Measurements from ENCODE around the gene MRPS5.

MRPS5 gene

GRCh38 chr2:95060446-95061118 is 61.0 kb downstream of the MRPS5 start:
- no peak for DNase-seq (ENCODE audit: low read depth)

GRCh38 chr2:95059656-95060370 is 61.8 kb downstream of the MRPS5 start:
- DNase-seq (ENCODE audit: low read depth), result no peak

- no peak for DNase-seq (ENCODE audit: low read depth)
Observed at GRCh38 chr2:95058989-95059641, 62.5 kb downstream of the MRPS5 start.

DNA sequence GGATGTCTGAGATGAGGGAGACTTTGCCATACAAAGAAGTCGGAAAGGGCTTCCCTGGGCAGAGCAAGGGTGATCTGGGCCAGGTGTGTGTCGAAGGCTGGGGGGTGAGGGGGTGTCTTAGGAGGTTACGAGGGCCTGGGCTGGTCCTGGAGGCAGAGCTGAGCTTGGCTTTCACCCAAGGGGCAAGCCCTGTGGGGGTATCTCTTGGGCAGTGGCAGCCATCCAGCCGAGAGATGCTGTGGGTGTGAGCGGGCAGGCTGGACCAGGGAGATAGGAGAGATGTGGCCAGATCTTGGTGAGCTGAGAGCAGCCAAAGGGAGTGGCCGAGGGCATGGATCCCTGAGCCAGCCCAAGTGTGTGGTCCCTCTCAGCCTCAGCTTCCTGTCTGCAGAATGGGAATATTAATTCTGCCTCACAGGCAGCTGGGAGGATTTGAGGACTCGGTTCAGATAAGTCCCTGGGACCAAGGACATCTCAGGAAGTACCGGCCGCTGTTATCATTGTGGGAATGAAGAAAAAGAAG is 63.1 kb downstream of the MRPS5 start:
- no peak for DNase-seq (ENCODE audit: low read depth)

- no peak for DNase-seq (ENCODE audit: low read depth)
Observed at GRCh38 chr2:95057535-95058370, 63.9 kb downstream of the MRPS5 start.

DNA sequence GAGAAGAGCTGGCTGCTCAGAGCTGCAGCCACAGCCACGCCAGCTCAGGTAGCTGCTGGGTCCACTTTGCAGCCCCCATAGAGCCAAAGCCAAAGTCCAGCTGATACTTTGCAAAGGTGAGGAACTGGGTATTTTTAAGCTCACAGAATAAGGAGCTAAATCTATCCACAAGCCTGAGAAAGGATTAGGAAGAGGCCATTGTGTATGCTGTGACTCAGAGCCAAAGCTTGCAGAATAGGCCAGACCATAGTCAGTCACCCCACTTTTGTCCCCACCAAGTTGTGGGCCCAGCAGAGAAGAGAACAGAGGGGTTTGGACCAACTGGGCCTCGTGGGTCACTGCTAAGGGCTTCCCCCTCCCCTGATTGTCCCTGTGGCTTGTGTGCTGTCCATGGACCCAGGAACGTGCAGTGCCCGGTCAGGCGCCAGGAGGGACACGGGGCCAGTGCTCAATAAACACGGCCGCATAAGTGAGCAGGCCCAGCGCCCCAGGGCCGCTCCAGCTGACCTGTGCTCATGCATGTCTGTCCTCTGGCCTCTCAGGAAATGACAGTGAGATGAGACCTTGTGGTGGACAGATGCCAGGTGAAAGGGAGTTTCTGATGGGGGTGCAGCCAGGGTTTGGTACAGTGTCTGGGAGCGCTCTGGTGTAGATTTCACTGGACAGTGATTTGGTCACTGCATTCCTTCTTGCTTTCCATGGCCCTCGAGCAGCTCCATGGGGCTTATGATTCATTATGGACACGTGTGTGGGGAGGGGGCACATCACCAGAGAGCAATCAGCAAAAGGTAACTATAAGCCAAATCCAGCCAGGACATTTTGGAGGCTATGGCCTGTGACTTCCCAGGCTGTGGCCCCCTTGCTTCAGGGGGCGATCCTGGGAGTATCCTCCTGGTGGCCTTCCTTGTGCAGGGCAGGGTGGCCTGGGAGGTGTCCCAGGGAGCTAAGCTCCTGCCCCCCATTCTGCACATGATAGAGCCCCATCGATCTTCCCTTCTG is 64.8 kb downstream of the MRPS5 start:
- DNase-seq (ENCODE audit: low read depth), result no peak

DNA sequence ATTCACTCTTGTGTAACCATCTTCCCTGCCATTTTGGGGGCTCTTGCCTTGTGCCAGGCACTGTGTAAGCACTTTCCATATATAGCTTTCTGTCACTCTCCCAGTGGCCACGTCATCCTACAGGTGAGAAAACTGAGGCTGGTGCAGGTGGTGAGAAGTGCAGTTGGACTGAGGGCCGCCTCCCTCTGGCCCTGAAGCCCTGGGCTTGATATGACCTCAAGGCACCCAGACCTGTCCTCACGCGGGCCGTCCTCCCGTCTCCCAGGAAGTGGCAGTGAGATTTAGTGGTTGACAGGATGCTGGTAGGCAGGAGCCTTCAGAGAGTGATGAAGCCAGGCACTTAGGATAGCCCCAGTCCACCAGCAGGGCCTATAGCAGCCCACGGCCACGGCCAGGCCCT is 65.6 kb downstream of the MRPS5 start:
- DNase-seq (ENCODE audit: low read depth), result no peak

DNA sequence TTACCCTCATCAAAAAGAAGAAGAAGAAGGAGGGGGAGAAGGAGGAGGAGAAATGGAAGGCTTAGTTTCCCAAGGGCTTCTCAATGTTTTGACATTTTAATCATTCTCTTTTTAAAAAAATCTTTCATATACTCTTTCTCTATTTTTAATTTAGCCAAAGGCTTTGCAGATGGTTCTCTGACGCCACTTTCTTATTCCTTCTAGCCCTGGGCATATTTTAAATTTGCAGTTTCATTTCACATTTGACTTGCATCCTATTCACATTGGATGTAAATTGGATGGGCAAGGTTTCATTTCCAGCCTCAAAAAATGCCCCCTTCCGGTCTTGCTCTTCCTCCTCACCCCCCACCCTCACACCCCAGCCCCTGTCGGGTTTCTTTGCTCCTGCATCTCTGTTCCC is 66.3 kb downstream of the MRPS5 start:
- DNase-seq (ENCODE audit: low read depth), result no peak

GRCh38 chr2:95054016-95054415 is 67.6 kb downstream of the MRPS5 start:
- no peak for DNase-seq (ENCODE audit: low read depth)

DNA sequence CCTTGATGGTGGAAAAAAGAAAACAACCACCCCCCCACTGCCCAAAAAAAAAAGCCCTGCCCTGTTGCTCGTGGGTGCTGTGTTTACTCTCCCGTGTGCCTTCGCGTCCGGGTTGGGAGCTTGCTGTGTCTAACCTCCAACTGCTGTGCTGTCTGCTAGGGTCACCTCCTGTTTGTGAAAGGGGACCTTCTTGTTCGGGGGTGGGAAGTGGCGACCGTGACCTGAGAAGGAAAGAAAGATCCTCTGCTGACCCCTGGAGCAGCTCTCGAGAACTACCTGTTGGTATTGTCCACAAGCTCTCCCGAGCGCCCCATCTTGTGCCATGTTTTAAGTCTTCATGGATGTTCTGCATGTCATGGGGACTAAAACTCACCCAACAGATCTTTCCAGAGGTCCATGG is 68.1 kb downstream of the MRPS5 start:
- DNase-seq (ENCODE audit: low read depth), result no peak

DNA sequence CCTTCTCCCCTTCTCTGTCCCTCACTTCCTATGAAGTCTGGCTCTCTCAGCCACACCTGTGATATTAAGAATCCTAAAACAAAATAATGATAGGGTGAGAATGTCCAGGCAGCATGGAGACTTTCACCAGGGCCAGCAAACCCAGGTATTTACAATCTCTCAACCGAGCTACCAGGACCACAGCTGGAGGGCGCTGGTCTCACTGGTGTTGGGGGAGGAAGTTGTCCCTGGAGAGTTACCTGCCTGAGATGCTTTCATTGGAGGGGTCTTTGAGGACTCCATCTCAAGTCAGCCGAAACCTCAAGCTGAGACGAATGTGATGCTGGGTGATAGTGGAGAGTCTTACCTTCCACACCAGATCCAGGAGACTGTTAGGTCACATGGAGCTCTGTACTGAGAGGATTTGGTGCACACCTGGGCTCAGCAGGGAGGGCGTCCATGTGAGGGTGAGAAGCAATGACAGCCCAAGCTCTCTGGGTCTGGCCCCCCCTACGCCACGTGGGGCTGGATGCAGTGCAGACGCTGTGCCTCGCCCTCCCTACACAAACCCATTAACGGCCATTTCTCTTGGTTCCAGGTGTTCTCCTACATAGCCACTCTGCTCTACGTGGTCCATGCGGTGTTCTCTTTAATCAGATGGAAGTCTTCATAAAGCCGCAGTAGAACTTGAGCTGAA is 68.7 kb downstream of the MRPS5 start:
- DNase-seq (ENCODE audit: low read depth), result no peak

DNA sequence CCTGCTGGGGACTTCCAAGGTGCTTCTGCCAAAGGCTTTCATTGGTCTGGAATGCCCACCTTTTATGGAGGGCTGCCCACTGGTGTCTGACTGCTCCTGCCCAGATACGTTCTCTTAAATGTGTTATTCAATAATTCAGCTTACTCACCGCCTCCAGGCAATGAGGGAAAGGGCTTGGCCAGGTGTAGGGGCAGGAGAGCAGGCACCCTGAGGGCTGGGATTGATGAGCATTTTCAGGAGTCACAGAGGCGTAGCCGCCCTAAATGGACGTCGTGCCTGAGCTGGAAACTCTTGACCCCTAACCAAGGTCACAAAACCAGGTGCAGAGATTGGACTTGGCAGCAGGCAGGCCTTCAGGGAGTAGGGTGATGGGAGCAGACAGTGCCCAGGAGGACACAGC is 69.3 kb downstream of the MRPS5 start:
- DNase-seq (ENCODE audit: low read depth), result no peak

DNA sequence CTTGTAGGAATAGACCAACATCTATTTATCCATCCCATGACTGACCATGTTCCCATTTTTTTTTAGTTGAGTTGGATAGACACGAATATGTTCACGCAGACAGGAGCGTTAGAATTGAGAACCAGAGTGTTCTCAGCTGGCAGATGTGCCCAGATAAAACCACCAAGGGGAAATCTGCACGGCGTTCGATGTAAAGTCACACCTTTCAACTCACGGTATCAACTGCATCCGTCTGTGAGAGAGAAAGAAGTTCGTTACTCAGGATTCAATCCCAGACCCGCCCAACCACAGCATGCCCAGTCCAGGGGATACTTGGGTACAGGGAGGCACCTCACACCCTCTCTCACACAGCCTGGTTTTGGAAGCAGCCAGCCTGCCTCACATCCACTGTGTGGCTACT is 70.0 kb downstream of the MRPS5 start:
- DNase-seq (ENCODE audit: low read depth), result no peak

- DNase-seq (ENCODE audit: low read depth), result no peak
Observed at GRCh38 chr2:95050385-95051300, 71.0 kb downstream of the MRPS5 start.

- DNase-seq (ENCODE audit: low read depth), result no peak
Observed at GRCh38 chr2:95049961-95050360, 71.6 kb downstream of the MRPS5 start.

GRCh38 chr2:95049683-95049955 is 72.0 kb downstream of the MRPS5 start:
- DNase-seq (ENCODE audit: low read depth), result no peak

GRCh38 chr2:95048825-95049682 is 72.6 kb downstream of the MRPS5 start:
- DNase-seq (ENCODE audit: low read depth), result no peak

Measured in activated T-cell treated with anti-CD3 and anti-CD28 coated beads for 48 hours (primary cell).